Uterus (tissue), 2 donors: ENCODE data around the gene LYRM9.

ENCODE experiments used
- POLR2A ChIP-seq, 2 donors: fragments of 450-650 bp; IDR thresholded peaks; one replicate each; pipeline ENCODE4 v1.6.1; 2016; ENCODE audit warnings: antibody characterized with exemption in 2 of 2, mild to moderate bottlenecking in 1 of 2, moderate library complexity in 1 of 2
- TF ChIP-seq, protein P1 (sequence below), 4 experiments: fragments of 200-600 bp in 2 of 4; fragments of 450-650 bp in 2 of 4; sonication (generic) in 2 of 4; IDR thresholded peaks; one replicate each; pipeline ENCODE4 v1.5.1; 2016 to 2019; ENCODE audit warnings: antibody characterized with exemption in 4 of 4, mild to moderate bottlenecking in 2 of 4, moderate library complexity in 1 of 4

DNA sequence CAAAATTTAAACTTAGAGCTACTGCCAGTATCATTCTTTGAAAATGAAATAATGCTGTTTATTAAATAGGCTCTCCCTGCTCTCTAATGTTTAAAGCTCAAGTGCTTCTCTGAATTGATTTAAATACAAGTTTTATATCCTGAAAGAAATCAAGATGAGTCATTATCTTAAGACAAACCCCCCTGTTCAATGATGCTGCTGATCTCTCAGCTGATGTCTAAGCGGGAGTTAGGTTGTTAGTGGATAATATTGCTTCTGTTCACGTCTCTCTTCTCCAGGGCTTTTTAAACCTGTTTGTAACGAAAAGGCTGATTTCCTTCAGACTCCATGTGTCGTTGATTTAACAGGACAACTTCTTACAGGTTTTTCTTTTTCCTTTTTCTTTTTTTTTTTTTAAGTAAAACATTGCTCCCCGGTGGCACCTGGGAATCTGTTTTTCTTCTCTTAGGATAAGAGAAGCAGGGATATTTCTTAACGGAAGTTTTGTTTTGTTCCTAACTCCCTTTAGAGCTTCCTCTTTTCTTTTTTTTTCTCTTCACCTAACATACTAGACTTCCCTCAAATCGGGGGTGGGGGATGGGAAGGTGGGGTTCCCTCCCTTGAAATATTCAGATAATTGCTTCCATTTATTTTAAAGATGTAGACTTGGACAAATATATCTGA, 807 bp upstream of the LYRM9 start:
- TF ChIP-seq, protein P1, sequence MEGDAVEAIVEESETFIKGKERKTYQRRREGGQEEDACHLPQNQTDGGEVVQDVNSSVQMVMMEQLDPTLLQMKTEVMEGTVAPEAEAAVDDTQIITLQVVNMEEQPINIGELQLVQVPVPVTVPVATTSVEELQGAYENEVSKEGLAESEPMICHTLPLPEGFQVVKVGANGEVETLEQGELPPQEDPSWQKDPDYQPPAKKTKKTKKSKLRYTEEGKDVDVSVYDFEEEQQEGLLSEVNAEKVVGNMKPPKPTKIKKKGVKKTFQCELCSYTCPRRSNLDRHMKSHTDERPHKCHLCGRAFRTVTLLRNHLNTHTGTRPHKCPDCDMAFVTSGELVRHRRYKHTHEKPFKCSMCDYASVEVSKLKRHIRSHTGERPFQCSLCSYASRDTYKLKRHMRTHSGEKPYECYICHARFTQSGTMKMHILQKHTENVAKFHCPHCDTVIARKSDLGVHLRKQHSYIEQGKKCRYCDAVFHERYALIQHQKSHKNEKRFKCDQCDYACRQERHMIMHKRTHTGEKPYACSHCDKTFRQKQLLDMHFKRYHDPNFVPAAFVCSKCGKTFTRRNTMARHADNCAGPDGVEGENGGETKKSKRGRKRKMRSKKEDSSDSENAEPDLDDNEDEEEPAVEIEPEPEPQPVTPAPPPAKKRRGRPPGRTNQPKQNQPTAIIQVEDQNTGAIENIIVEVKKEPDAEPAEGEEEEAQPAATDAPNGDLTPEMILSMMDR (IDR thresholded peaks at IDR 0.05): no peak
- TF ChIP-seq POLR2A (IDR thresholded peaks at IDR 0.05): no peak
